Activated T-helper 1 cell treated with anti-CD3 and anti-CD28 coated beads, Interleukin-12 subunit alpha, Interleukin-12 subunit beta, Interleukin-2, Interleukin-4 antibody, amounts not matched to agents 30 ng/mL and 10 ng/mL and 1 ng/mL, durations not matched to agents 14 hours and 24 hours and 36 hours (primary cell): Measurements from ENCODE around the gene TYSND1. TPM values are rescaled to one million over a fixed set of nuclear protein-coding genes. Genes with fewer than 3 reads are reported as not detected.

ENCODE experiments used
- DNase-seq: peaks from one replicate; pipeline ENCODE4 v3.0.0; 2021; ENCODE audit warnings: low spot score
- H3K27ac Mint-ChIP-seq: one replicate; pipeline ENCODE4 v1.8.0; 2021; ENCODE audit warnings: mild to moderate bottlenecking, mixed read lengths
- H3K27me3 Mint-ChIP-seq: one replicate; pipeline ENCODE4 v1.8.0; 2022; ENCODE audit warnings: mild to moderate bottlenecking, moderate library complexity, mixed read lengths; ENCODE audit not compliant: insufficient read depth
- H3K36me3 Mint-ChIP-seq: one replicate; pipeline ENCODE4 v1.8.0; 2021; ENCODE audit warnings: low read depth, mixed read lengths
- H3K4me1 Mint-ChIP-seq: one replicate; pipeline ENCODE4 v1.8.0; 2021; ENCODE audit warnings: low read depth, mixed read lengths
- H3K4me3 Mint-ChIP-seq: one replicate; pipeline ENCODE4 v1.8.0; 2021; ENCODE audit warnings: mild to moderate bottlenecking, moderate library complexity, mixed read lengths
- H3K9me3 Mint-ChIP-seq: one replicate; pipeline ENCODE4 v1.8.0; 2021; ENCODE audit warnings: mixed read lengths
- intact Hi-C: fragments of 100-400 bp; cut with micrococcal nuclease; formaldehyde crosslinking; loops from one replicate; pipeline ENCODE4 v1.15.1; 2024
- total RNA-seq: library from RNA; stranded (reverse); gene quantifications from 2 replicates; pipeline ENCODE4 v1.2.3, GENCODE V29; 2022

TYSND1 gene
- total RNA-seq, 1 donor from 2014 or later, result 12.7 TPM

GRCh38 chr10:70178139-70178725 is 31.7 kb upstream of the TYSND1 start:
- Mint-ChIP-seq H3K36me3 (no peaks in the 10 kb centered on the region), H3K9me3 (peaks cover 3% of the 10 kb centered on the region), H3K27me3 (peaks cover 8% of the 10 kb centered on the region), H3K4me1 (peaks cover 13% of the 10 kb centered on the region), H3K4me3 (no peak overlapping the region), H3K27ac (no peak overlapping the region)
- no peak for DNase-seq
- intact Hi-C loops, result no loop called here

- intact Hi-C loops, result no loop called here
- Mint-ChIP-seq H3K27me3 (peaks cover 3% of the 10 kb centered on the region), H3K4me1 (peaks cover 18% of the 10 kb centered on the region), H3K27ac (no peak overlapping the region), H3K9me3 (peaks cover 3% of the 10 kb centered on the region), H3K4me3 (no peak overlapping the region), H3K36me3 (no peaks in the 10 kb centered on the region)
- DNase-seq, result no peak
Observed at GRCh38 chr10:70176441-70176840, 29.9 kb upstream of the TYSND1 start.

- intact Hi-C loops, result no loop called here
- Mint-ChIP-seq H3K4me1 (peaks cover 23% of the 10 kb centered on the region), H3K4me3 (no peak overlapping the region), H3K27ac (no peak overlapping the region), H3K27me3 (peaks cover 2% of the 10 kb centered on the region), H3K36me3 (no peaks in the 10 kb centered on the region), H3K9me3 (peaks cover 3% of the 10 kb centered on the region)
- no peak for DNase-seq
Observed at GRCh38 chr10:70175516-70175915, 29.0 kb upstream of the TYSND1 start.

- Mint-ChIP-seq H3K27me3 (no peaks in the 10 kb centered on the region), H3K27ac (peak overlapping the region; percentile 84), H3K36me3 (no peaks in the 10 kb centered on the region), H3K4me1 (peaks cover 28% of the 10 kb centered on the region), H3K9me3 (no peaks in the 10 kb centered on the region), H3K4me3 (peak overlapping the region; percentile 15)
- DNase-seq, result peak; percentile 33
- intact Hi-C loops, result loop anchor here (5.0 kb wide), 1 partner anchor 98 kb away; no protein-coding TSS in a partner anchor
Observed at GRCh38 chr10:70174058-70174741, 27.7 kb upstream of the TYSND1 start.

GRCh38 chr10:70169649-70170364 is 23.3 kb upstream of the TYSND1 start:
- H3K9me3 Mint-ChIP-seq, result no peaks in the 10 kb centered on the region

GRCh38 chr10:70169011-70169410 is 22.5 kb upstream of the TYSND1 start:
- Mint-ChIP-seq H3K27me3 (no peaks in the 10 kb centered on the region), H3K4me1 (peaks cover 60% of the 10 kb centered on the region), H3K9me3 (no peaks in the 10 kb centered on the region), H3K36me3 (peaks cover 23% of the 10 kb centered on the region), H3K4me3 (peak overlapping the region; percentile 96), H3K27ac (peak overlapping the region; percentile 83)
- no peak for DNase-seq
- intact Hi-C loops, result loop anchor here (5.0 kb wide), 1 partner anchor 213 kb away; the partner anchor contains the start of gene LRRC20

More at GRCh38 chr10:70169649-70170364, 23.3 kb upstream of the TYSND1 start:
- H3K4me1 Mint-ChIP-seq, result peaks cover 65% of the 10 kb centered on the region
- no peaks in the 10 kb centered on the region for H3K27me3 Mint-ChIP-seq
- peaks cover 22% of the 10 kb centered on the region for H3K36me3 Mint-ChIP-seq
- no peak for DNase-seq
- intact Hi-C loops, result loop anchor here (1.0 to 5.0 kb wide), 7 partner anchors 8 to 234 kb away; partner anchors contain the start of genes EIF4EBP2, LRRC20, PPA1 and TYSND1
- H3K27ac Mint-ChIP-seq, result peak overlapping the region; percentile 83
- H3K4me3 Mint-ChIP-seq, result peak overlapping the region; percentile 96

- Mint-ChIP-seq H3K36me3 (peaks cover 34% of the 10 kb centered on the region), H3K4me1 (peaks cover 74% of the 10 kb centered on the region), H3K4me3 (peak overlapping the region; percentile 35), H3K27me3 (no peaks in the 10 kb centered on the region), H3K27ac (no peak overlapping the region), H3K9me3 (no peaks in the 10 kb centered on the region)
- no peak for DNase-seq
- intact Hi-C loops, result loop anchor here (5.0 kb wide), 1 partner anchor 215 kb away; the partner anchor contains the start of gene LRRC20
Observed at GRCh38 chr10:70167246-70167645, 20.7 kb upstream of the TYSND1 start.

- DNase-seq, result no peak
- intact Hi-C loops, result loop anchor here (5.0 kb wide), 1 partner anchor 216 kb away; the partner anchor contains the start of gene LRRC20
- Mint-ChIP-seq H3K9me3 (no peaks in the 10 kb centered on the region), H3K4me3 (no peak overlapping the region), H3K27me3 (no peaks in the 10 kb centered on the region), H3K4me1 (peaks cover 77% of the 10 kb centered on the region), H3K27ac (no peak overlapping the region), H3K36me3 (peaks cover 42% of the 10 kb centered on the region)
Observed at GRCh38 chr10:70166394-70166793, 19.9 kb upstream of the TYSND1 start.

- Mint-ChIP-seq H3K27me3 (no peaks in the 10 kb centered on the region), H3K4me3 (peak overlapping the region; percentile 15), H3K27ac (no peak overlapping the region), H3K9me3 (no peaks in the 10 kb centered on the region), H3K36me3 (peaks cover 55% of the 10 kb centered on the region), H3K4me1 (peaks cover 81% of the 10 kb centered on the region)
- intact Hi-C loops, result loop anchor here (5.0 kb wide), 3 partner anchors 33 to 1077 kb away; partner anchors contain the start of gene SRGN
- no peak for DNase-seq
Observed at GRCh38 chr10:70164163-70164562, 17.7 kb upstream of the TYSND1 start.

- H3K9me3 Mint-ChIP-seq, result no peaks in the 10 kb centered on the region
- H3K4me1 Mint-ChIP-seq, result peaks cover 74% of the 10 kb centered on the region
- peaks cover 50% of the 10 kb centered on the region for H3K36me3 Mint-ChIP-seq
- peak overlapping the region; percentile 32 for H3K4me3 Mint-ChIP-seq
- intact Hi-C loops, result loop anchor here (1.0 to 5.0 kb wide), 5 partner anchors 17 to 1076 kb away; partner anchors contain the start of genes PPA1, SRGN and TYSND1
- no peaks in the 10 kb centered on the region for H3K27me3 Mint-ChIP-seq
- no peak for DNase-seq
- peak overlapping the region; percentile 9 for H3K27ac Mint-ChIP-seq
Observed at GRCh38 chr10:70163448-70163847, 16.9 kb upstream of the TYSND1 start.

- H3K27me3 Mint-ChIP-seq, result no peaks in the 10 kb centered on the region
- H3K4me1 Mint-ChIP-seq, result peaks cover 68% of the 10 kb centered on the region
- intact Hi-C loops, result loop anchor here (1.0 to 5.0 kb wide), 6 partner anchors 7 to 1076 kb away; partner anchors contain the start of genes PPA1, SAR1A, SRGN and TYSND1
- peaks cover 52% of the 10 kb centered on the region for H3K36me3 Mint-ChIP-seq
- peak overlapping the region; percentile 32 for H3K4me3 Mint-ChIP-seq
- peak; percentile 58 for DNase-seq
- H3K27ac Mint-ChIP-seq, result peak overlapping the region; percentile 82
- H3K9me3 Mint-ChIP-seq, result no peaks in the 10 kb centered on the region
Observed at GRCh38 chr10:70162892-70163201, 16.3 kb upstream of the TYSND1 start.

- no peaks in the 10 kb centered on the region for H3K27me3 Mint-ChIP-seq
- intact Hi-C loops, result loop anchor here (1.0 to 5.0 kb wide), 5 partner anchors 8 to 1075 kb away; partner anchors contain the start of genes PPA1, SAR1A and SRGN
- H3K27ac Mint-ChIP-seq, result peak overlapping the region; percentile 82
- peaks cover 64% of the 10 kb centered on the region for H3K4me1 Mint-ChIP-seq
- H3K4me3 Mint-ChIP-seq, result peak overlapping the region; percentile 68
- H3K36me3 Mint-ChIP-seq, result peaks cover 56% of the 10 kb centered on the region
- H3K9me3 Mint-ChIP-seq, result no peaks in the 10 kb centered on the region
- DNase-seq, result no peak
Observed at GRCh38 chr10:70162151-70162891, 15.8 kb upstream of the TYSND1 start.
